K562 (cell line): ENCODE data around the gene SLC25A21. TPM values are rescaled to one million over a fixed set of nuclear protein-coding genes. Genes with fewer than 3 reads are reported as not detected.

Source experiments
- ARID4B ChIP-seq: sonication (generic); formaldehyde crosslinking; IDR thresholded peaks from 2 replicates; pipeline ENCODE4 v1.8.0; 2022; ENCODE audit warnings: mild to moderate bottlenecking, missing genetic modification reagents
- BRD4 ChIP-seq: fragments of 200-600 bp; sonication (generic); IDR thresholded peaks from 2 replicates; pipeline ENCODE4 v1.6.1; 2017; ENCODE audit warnings: inconsistent platforms
- DACH1 ChIP-seq: fragments of 450-650 bp; IDR thresholded peaks from 2 replicates; pipeline ENCODE4 v1.6.1; 2018; ENCODE audit not compliant: partially characterized antibody
- E2F3 ChIP-seq: fragments of 250-450 bp; sonication (Bioruptor Pico); IDR thresholded peaks from 2 replicates; pipeline ENCODE4 v1.4.0; 2020; ENCODE audit warnings: mild to moderate bottlenecking
- EGR1 ChIP-seq: fragments of 450-650 bp; conservative IDR thresholded peaks from 2 replicates; pipeline ENCODE4 v1.6.1; 2017; ENCODE audit warnings: mild to moderate bottlenecking
- ERF ChIP-seq: fragments of 450-650 bp; formaldehyde crosslinking; IDR thresholded peaks from 2 replicates; pipeline ENCODE4 v1.4.0; 2020; ENCODE audit warnings: mild to moderate bottlenecking, mixed read lengths
- FOSL1 ChIP-seq: fragments of 200-800 bp; sonication (Bioruptor generic); conservative IDR thresholded peaks from 2 replicates; pipeline ENCODE4 v1.6.1; 2016; ENCODE audit warnings: missing genetic modification characterization, missing compliant biosample characterization
- HNRNPUL1 ChIP-seq: fragments of 200-400 bp; formaldehyde crosslinking; IDR thresholded peaks from 2 replicates; pipeline ENCODE4 v1.6.1; 2017; ENCODE audit warnings: low read length
- KAT2B ChIP-seq: IDR thresholded peaks from one replicate; pipeline ENCODE4 v1.6.1; 2012; ENCODE audit warnings: low read depth, mild to moderate bottlenecking, control low read depth, inconsistent platforms, low read length, moderate library complexity
- MCM7 ChIP-seq, 2 experiments: fragments of 450-650 bp; IDR thresholded peaks; 2 replicates each; pipeline ENCODE4 v1.6.1; 2016 to 2018
- MEF2D ChIP-seq: conservative IDR thresholded peaks from 2 replicates; pipeline ENCODE4 v1.6.1; 2016; ENCODE audit warnings: low read depth, missing genetic modification characterization, missing compliant biosample characterization
- NR0B1 ChIP-seq: fragments of 450-650 bp; IDR thresholded peaks from one replicate; pipeline ENCODE4 v1.6.1; 2018; ENCODE audit warnings: mild to moderate bottlenecking, moderate library complexity; ENCODE audit not compliant: partially characterized antibody
- NR3C1 ChIP-seq: sonication (generic); formaldehyde crosslinking; IDR thresholded peaks from 2 replicates; pipeline ENCODE4 v1.8.1; 2022; ENCODE audit warnings: missing genetic modification reagents
- POLR2AphosphoS2 ChIP-seq: IDR thresholded peaks from 2 replicates; pipeline ENCODE4 v1.6.1; 2012; ENCODE audit warnings: low read length, improper control_type of control experiment
- TRIM24 ChIP-seq, 2 experiments: fragments of 450-650 bp; IDR thresholded peaks; 2 replicates each; pipeline ENCODE4 v1.6.1; 2016
- XRCC3 ChIP-seq: fragments of 450-650 bp; IDR thresholded peaks from 2 replicates; pipeline ENCODE4 v1.6.1; 2017; ENCODE audit warnings: mild to moderate bottlenecking, moderate library complexity
- ZNF253 ChIP-seq: fragments of 250-450 bp; sonication (Bioruptor Pico); conservative IDR thresholded peaks from 2 replicates; pipeline ENCODE4 v1.6.1; 2021; ENCODE audit warnings: mild to moderate bottlenecking
- ZNF444 ChIP-seq: fragments of 250-450 bp; sonication (Bioruptor Pico); IDR thresholded peaks from 2 replicates; pipeline ENCODE4 v1.4.0; 2020; ENCODE audit warnings: mild to moderate bottlenecking, moderate library complexity
- ZNF561 ChIP-seq: fragments of 450-650 bp; formaldehyde crosslinking; conservative IDR thresholded peaks from 2 replicates; pipeline ENCODE4 v1.4.0; 2020; ENCODE audit warnings: mild to moderate bottlenecking, moderate library complexity
- ZNF778 ChIP-seq: fragments of 450-650 bp; formaldehyde crosslinking; IDR thresholded peaks from 2 replicates; pipeline ENCODE4 v1.4.0; 2020; ENCODE audit warnings: mild to moderate bottlenecking, moderate library complexity
- polyA plus RNA-seq, 8 experiments: library from polyadenylated mRNA; depleted of rRNA in 4 of 8; stranded (reverse) in 5 of 8; unstranded in 3 of 8; fragments of >200 nt; fragmentation: Nextera tagmentation in 2 of 8; fragmentation: Illumina TruSeq in 1 of 8; extraction: Ambion mirVana in 2 of 8; extraction: Trizol in 1 of 8; gene quantifications; 2 replicates each; pipeline versions ENCODE4 v1.2.1 to v1.2.3, GENCODE V29; 2011 to 2014; ENCODE audit warnings: inconsistent platforms in 1 of 8, missing spikeins in 1 of 8
- total RNA-seq, 7 experiments: library from RNA; depleted of rRNA in 6 of 7; stranded (reverse); fragments of >200 nt in 6 of 7; fragmentation: Illumina TruSeq in 2 of 7; extraction: Trizol in 2 of 7; gene quantifications; 2 replicates each; pipeline versions ENCODE4 v1.2.1 to v1.2.3, GENCODE V29; 2011 to 2021; ENCODE audit warnings: low replicate concordance in 1 of 7
- TF ChIP-seq, protein P1 (sequence below): IDR thresholded peaks from 2 replicates; pipeline ENCODE4 v1.6.1; 2016; ENCODE audit warnings: missing genetic modification characterization, missing compliant biosample characterization
- TF ChIP-seq, protein P2 (sequence below): fragments of 200-800 bp; sonication (Bioruptor generic); IDR thresholded peaks from 2 replicates; pipeline ENCODE4 v1.6.1; 2017; ENCODE audit warnings: missing genetic modification characterization, missing compliant biosample characterization

SLC25A21 gene
- total and polyA plus RNA-seq, 9 of the 15 experiments (the other 6 are each of a cell fraction or from before 2014, with no cell fraction given) = 15.2 to 46.7 (median 28.7) TPM

DNA sequence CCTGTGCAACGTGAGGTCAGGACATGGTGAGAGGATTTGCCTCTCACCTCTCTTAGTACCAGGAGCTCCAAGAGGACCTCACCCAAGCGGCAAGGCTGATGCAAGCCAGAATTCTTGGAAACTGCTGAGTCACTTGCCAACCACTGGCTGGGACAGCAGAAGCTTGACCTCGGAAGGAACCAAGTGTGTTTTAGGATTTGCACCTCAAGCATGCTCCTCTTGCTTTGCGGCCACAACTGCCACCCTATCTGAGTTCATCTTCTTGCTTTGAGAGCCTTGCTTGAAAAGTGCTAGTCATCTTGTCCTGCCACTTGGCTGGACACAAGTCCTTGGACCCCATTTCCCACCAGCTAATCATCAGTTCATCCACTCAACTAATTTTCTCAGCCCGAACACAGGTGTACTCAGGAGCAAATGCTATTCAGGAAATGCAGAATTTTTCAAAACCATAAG, 195.8 kb downstream of the SLC25A21 start (continued):
- TF ChIP-seq FOSL1 (tag) = peak; percentile 86
- TF ChIP-seq ARID4B (CRISPR knock-in tag) = no peak
- TF ChIP-seq KAT2B = no peak
- no peak for TF ChIP-seq NR0B1
- TF ChIP-seq POLR2AphosphoS2 = no peak
- no peak for TF ChIP-seq MEF2D (tag)
- no peak for TF ChIP-seq ZNF778 (CRISPR knock-in tag)
- peak; percentile 66 to 81 for TF ChIP-seq TRIM24 (IDR thresholded peaks at IDR 0.05)
- TF ChIP-seq DACH1 = no peak
- no peak for TF ChIP-seq ZNF253 (CRISPR knock-in tag)
- TF ChIP-seq NR3C1 (CRISPR knock-in tag) = no peak
- TF ChIP-seq HNRNPUL1 = no peak
- TF ChIP-seq XRCC3 = no peak
- no peak for TF ChIP-seq MCM7 (IDR thresholded peaks at IDR 0.05)
- TF ChIP-seq E2F3 (CRISPR knock-in tag) = no peak
- 0 out of 2 replicates have a peak, but pooled peaks have one; percentile 12 for TF ChIP-seq BRD4
- TF ChIP-seq, protein P1, sequence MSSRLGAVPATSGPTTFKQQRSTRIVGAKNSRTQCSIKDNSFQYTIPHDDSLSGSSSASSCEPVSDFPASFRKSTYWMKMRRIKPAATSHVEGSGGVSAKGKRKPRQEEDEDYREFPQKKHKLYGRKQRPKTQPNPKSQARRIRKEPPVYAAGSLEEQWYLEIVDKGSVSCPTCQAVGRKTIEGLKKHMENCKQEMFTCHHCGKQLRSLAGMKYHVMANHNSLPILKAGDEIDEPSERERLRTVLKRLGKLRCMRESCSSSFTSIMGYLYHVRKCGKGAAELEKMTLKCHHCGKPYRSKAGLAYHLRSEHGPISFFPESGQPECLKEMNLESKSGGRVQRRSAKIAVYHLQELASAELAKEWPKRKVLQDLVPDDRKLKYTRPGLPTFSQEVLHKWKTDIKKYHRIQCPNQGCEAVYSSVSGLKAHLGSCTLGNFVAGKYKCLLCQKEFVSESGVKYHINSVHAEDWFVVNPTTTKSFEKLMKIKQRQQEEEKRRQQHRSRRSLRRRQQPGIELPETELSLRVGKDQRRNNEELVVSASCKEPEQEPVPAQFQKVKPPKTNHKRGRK (tag) = no peak
- TF ChIP-seq, protein P2, sequence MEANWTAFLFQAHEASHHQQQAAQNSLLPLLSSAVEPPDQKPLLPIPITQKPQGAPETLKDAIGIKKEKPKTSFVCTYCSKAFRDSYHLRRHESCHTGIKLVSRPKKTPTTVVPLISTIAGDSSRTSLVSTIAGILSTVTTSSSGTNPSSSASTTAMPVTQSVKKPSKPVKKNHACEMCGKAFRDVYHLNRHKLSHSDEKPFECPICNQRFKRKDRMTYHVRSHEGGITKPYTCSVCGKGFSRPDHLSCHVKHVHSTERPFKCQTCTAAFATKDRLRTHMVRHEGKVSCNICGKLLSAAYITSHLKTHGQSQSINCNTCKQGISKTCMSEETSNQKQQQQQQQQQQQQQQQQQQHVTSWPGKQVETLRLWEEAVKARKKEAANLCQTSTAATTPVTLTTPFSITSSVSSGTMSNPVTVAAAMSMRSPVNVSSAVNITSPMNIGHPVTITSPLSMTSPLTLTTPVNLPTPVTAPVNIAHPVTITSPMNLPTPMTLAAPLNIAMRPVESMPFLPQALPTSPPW (CRISPR knock-in tag) = no peak
- TF ChIP-seq ZNF444 (CRISPR knock-in tag) = no peak
- TF ChIP-seq ZNF561 (CRISPR knock-in tag) = no peak
- TF ChIP-seq EGR1 = no peak
- TF ChIP-seq ERF (CRISPR knock-in tag) = no peak
